HEK293 (cell line): Measurements from ENCODE around the gene ZNF618.

Experiments
- CTCF ChIA-PET: fragments of 350-600 bp; formaldehyde crosslinking; extraction: SDS; loops from one replicate; lab custom pipeline; 2021; ENCODE audit warnings: antibody characterized with exemption; lab: Yijun Ruan, JAX
- POLR2A ChIA-PET: fragments of 300-600 bp; formaldehyde crosslinking; extraction: SDS; loops from one replicate; lab custom pipeline; 2020; ENCODE audit warnings: antibody characterized with exemption, inconsistent platforms; lab: Yijun Ruan, JAX
- H3K27ac ChIP-seq: fragments of 200-500 bp; sonication (Bioruptor generic); 2 replicates; pipeline ENCODE4 v1.5.1; 2014; ENCODE audit warnings: low read depth, low read length, control low read depth, inconsistent platforms; ENCODE audit errors: extremely low read depth
- H3K36me3 ChIP-seq, 2 experiments: fragments of 200-500 bp in 1 of 2; sonication (Bioruptor generic) in 1 of 2; 1 replicate in 1 of 2; 2 replicates in 1 of 2; pipeline ENCODE4 v1.5.1; 2014 to 2017; ENCODE audit warnings: inconsistent platforms in 2 of 2, low read length in 2 of 2; ENCODE audit not compliant: control insufficient read depth in 2 of 2, insufficient read depth in 1 of 2
- H3K4me1 ChIP-seq: fragments of 200-500 bp; sonication (Bioruptor generic); 2 replicates; pipeline ENCODE4 v1.5.1; 2014; ENCODE audit warnings: mild to moderate bottlenecking, low read length, inconsistent platforms; ENCODE audit not compliant: control insufficient read depth, insufficient read depth
- H3K4me3 ChIP-seq: 2 replicates; pipeline ENCODE4 v1.5.1; 2011; ENCODE audit warnings: low read depth, mild to moderate bottlenecking, control low read depth, low read length, moderate library complexity
- H3K9me3 ChIP-seq: fragments of 200-500 bp; sonication (Bioruptor generic); 2 replicates; pipeline ENCODE4 v1.5.1; 2014; ENCODE audit warnings: low read depth, low read length, inconsistent platforms; ENCODE audit not compliant: control insufficient read depth, insufficient read depth
- GLIS1 ChIP-seq: fragments of 450-650 bp; formaldehyde crosslinking; IDR thresholded peaks from 2 replicates; pipeline ENCODE4 v1.5.1; 2016; ENCODE audit warnings: missing biosample characterization, missing genetic modification characterization
- HOXD13 ChIP-seq: sonication (generic); formaldehyde crosslinking; IDR thresholded peaks from 2 replicates; pipeline ENCODE4 v1.8.0; 2022; ENCODE audit warnings: missing genetic modification reagents, borderline replicate concordance
- PBX3 ChIP-seq: sonication (generic); formaldehyde crosslinking; IDR thresholded peaks from 2 replicates; pipeline ENCODE4 v1.8.1; 2022; ENCODE audit warnings: mild to moderate bottlenecking, moderate library complexity, missing genetic modification reagents
- PRDM4 ChIP-seq: fragments of 450-650 bp; formaldehyde crosslinking; IDR thresholded peaks from 2 replicates; pipeline ENCODE4 v1.5.1; 2017; ENCODE audit warnings: missing biosample characterization, missing genetic modification characterization
- TSHZ1 ChIP-seq: fragments of 450-650 bp; formaldehyde crosslinking; IDR thresholded peaks from 2 replicates; pipeline ENCODE4 v1.5.1; 2016; ENCODE audit warnings: missing biosample characterization, missing genetic modification characterization, borderline replicate concordance
- WT1 ChIP-seq: fragments of 450-650 bp; formaldehyde crosslinking; IDR thresholded peaks from 2 replicates; pipeline ENCODE4 v1.5.1; 2016; ENCODE audit warnings: missing biosample characterization, missing genetic modification characterization
- YY2 ChIP-seq: fragments of 450-650 bp; formaldehyde crosslinking; IDR thresholded peaks from 2 replicates; pipeline ENCODE4 v1.5.1; 2016; ENCODE audit warnings: missing biosample characterization, missing genetic modification characterization
- ZNF112 ChIP-seq: fragments of 450-650 bp; formaldehyde crosslinking; IDR thresholded peaks from 2 replicates; pipeline ENCODE4 v1.5.0; 2017; ENCODE audit warnings: missing biosample characterization, missing genetic modification characterization
- ZNF214 ChIP-seq: fragments of 450-650 bp; formaldehyde crosslinking; IDR thresholded peaks from 2 replicates; pipeline ENCODE4 v1.5.1; 2017; ENCODE audit warnings: missing biosample characterization, mild to moderate bottlenecking, missing genetic modification characterization, borderline replicate concordance
- ZNF266 ChIP-seq: fragments of 450-650 bp; formaldehyde crosslinking; IDR thresholded peaks from 2 replicates; pipeline ENCODE4 v1.5.1; 2016; ENCODE audit warnings: missing biosample characterization, missing genetic modification characterization, low read depth
- ZNF280C ChIP-seq: fragments of 450-650 bp; formaldehyde crosslinking; IDR thresholded peaks from 2 replicates; pipeline ENCODE4 v1.5.1; 2016; ENCODE audit warnings: missing biosample characterization, missing genetic modification characterization
- ZNF280D ChIP-seq: fragments of 450-650 bp; formaldehyde crosslinking; IDR thresholded peaks from 2 replicates; pipeline ENCODE4 v1.5.1; 2016; ENCODE audit warnings: missing biosample characterization, missing genetic modification characterization
- ZNF426 ChIP-seq: fragments of 450-650 bp; formaldehyde crosslinking; IDR thresholded peaks from 2 replicates; pipeline ENCODE4 v1.5.1; 2017; ENCODE audit warnings: missing biosample characterization, missing genetic modification characterization, mild to moderate bottlenecking, inconsistent platforms, moderate library complexity
- ZNF501 ChIP-seq: fragments of 450-650 bp; formaldehyde crosslinking; IDR thresholded peaks from 2 replicates; pipeline ENCODE4 v1.5.1; 2016; ENCODE audit warnings: missing biosample characterization, missing genetic modification characterization
- ZNF521 ChIP-seq: fragments of 450-650 bp; formaldehyde crosslinking; IDR thresholded peaks from 2 replicates; pipeline ENCODE4 v1.5.1; 2017; ENCODE audit warnings: missing biosample characterization, mild to moderate bottlenecking, missing genetic modification characterization
- ZNF704 ChIP-seq: fragments of 450-650 bp; formaldehyde crosslinking; IDR thresholded peaks from 2 replicates; pipeline ENCODE4 v1.5.1; 2016; ENCODE audit warnings: missing biosample characterization, missing genetic modification characterization
- ZNF776 ChIP-seq: fragments of 450-650 bp; formaldehyde crosslinking; IDR thresholded peaks from 2 replicates; pipeline ENCODE4 v1.5.0; 2017; ENCODE audit warnings: missing biosample characterization, missing genetic modification characterization, borderline replicate concordance
- ZSCAN18 ChIP-seq: fragments of 450-650 bp; formaldehyde crosslinking; IDR thresholded peaks from 2 replicates; pipeline ENCODE4 v1.5.1; 2016; ENCODE audit warnings: missing biosample characterization, missing genetic modification characterization
- ZXDB ChIP-seq: fragments of 450-650 bp; formaldehyde crosslinking; IDR thresholded peaks from 2 replicates; pipeline ENCODE4 v1.5.1; 2016; ENCODE audit warnings: missing biosample characterization, missing genetic modification characterization

Gene ZNF618

GRCh38 chr9:113887436-113887835 lies 11.3 kb downstream of the ZNF618 start:
- H3K27ac ChIP-seq, result no peak overlapping the region
- CTCF ChIA-PET, result interaction anchor here (1.1 kb wide), 1 partner anchor 29 kb away, joined by 3 read pairs; no protein-coding TSS in a partner anchor
- no peaks in the 10 kb centered on the region for H3K9me3 ChIP-seq
- POLR2A ChIA-PET, result no interaction called here
- H3K4me1 ChIP-seq, result no peaks in the 10 kb centered on the region; the same call in 1 of the 2 replicates
- H3K36me3 ChIP-seq, result peaks cover 0 to 4% of the 10 kb centered on the region in 2 experiments; a peak in 1 of 3 replicates
- no peak overlapping the region for H3K4me3 ChIP-seq
- TF ChIP-seq YY2 (tag by site-specific recombination) (no peak), ZNF280D (tag by site-specific recombination) (no peak), ZNF280C (tag by site-specific recombination) (no peak), ZNF426 (tag by site-specific recombination) (no peak), ZXDB (tag by site-specific recombination) (no peak), ZNF501 (tag by site-specific recombination) (no peak), ZNF776 (tag by site-specific recombination) (no peak), ZNF266 (tag by site-specific recombination) (no peak), ZNF521 (tag by site-specific recombination) (no peak), TSHZ1 (tag by site-specific recombination) (no peak), GLIS1 (tag by site-specific recombination) (no peak), WT1 (tag by site-specific recombination) (no peak), ZNF704 (tag by site-specific recombination) (no peak), PRDM4 (tag by site-specific recombination) (no peak), ZSCAN18 (tag by site-specific recombination) (no peak), ZNF112 (tag by site-specific recombination) (no peak), PBX3 (no peak), HOXD13 (CRISPR knock-in tag) (no peak), ZNF214 (tag by site-specific recombination) (no peak)
